Pons (tissue), 1 donor: Measurements from ENCODE around the gene ADAMTSL4.
"Not testable (repeated sequence)": the region's sequence is repeated elsewhere in the genome, so short reads cannot be mapped to it uniquely, and the experiment has no call there.

Source experiments
- DNase-seq: peaks from one replicate; pipeline ENCODE4 v3.0.0-alpha.2; 2016; ENCODE audit warnings: low spot score

The ADAMTSL4 gene

GRCh38 chr1:150555198-150555970 lies 6.2 kb downstream of the ADAMTSL4 start:
- no peak for DNase-seq

- no peak for DNase-seq
These were observed 7.0 kb downstream of the ADAMTSL4 start for GRCh38 chr1:150555971-150556865.

GRCh38 chr1:150557065-150557600 lies 7.9 kb downstream of the ADAMTSL4 start:
- DNase-seq = no peak

- no peak for DNase-seq
These were observed 8.6 kb downstream of the ADAMTSL4 start for GRCh38 chr1:150557813-150558212.

GRCh38 chr1:150558303-150558704 lies 9.1 kb downstream of the ADAMTSL4 start:
- no peak for DNase-seq

- peak; percentile 25 for DNase-seq
These were observed 9.8 kb downstream of the ADAMTSL4 start for GRCh38 chr1:150558761-150559655.

- no peak for DNase-seq
These were observed 10.4 kb downstream of the ADAMTSL4 start for GRCh38 chr1:150559656-150560010.

GRCh38 chr1:150560011-150560438 lies 10.8 kb downstream of the ADAMTSL4 start:
- DNase-seq = peak; percentile 54

- no peak for DNase-seq
These were observed 11.5 kb downstream of the ADAMTSL4 start for GRCh38 chr1:150560576-150561253.

GRCh38 chr1:150561254-150561973 lies 12.2 kb downstream of the ADAMTSL4 start:
- peak; percentile 88 for DNase-seq

GRCh38 chr1:150561974-150562445 lies 12.8 kb downstream of the ADAMTSL4 start:
- DNase-seq = peak; percentile 63

GRCh38 chr1:150562446-150563339 lies 13.5 kb downstream of the ADAMTSL4 start:
- no peak for DNase-seq

- DNase-seq = no peak
These were observed 14.3 kb downstream of the ADAMTSL4 start for GRCh38 chr1:150563340-150564038.

- DNase-seq = no peak
These were observed 15.1 kb downstream of the ADAMTSL4 start for GRCh38 chr1:150564051-150564991.

GRCh38 chr1:150565240-150565991 lies 16.2 kb downstream of the ADAMTSL4 start:
- DNase-seq = not testable (repeated sequence)

GRCh38 chr1:150566589-150567340 lies 17.6 kb downstream of the ADAMTSL4 start:
- DNase-seq = no peak
